Ishikawa (cell line): ENCODE measurements around the gene OR5K4.

Source experiments
- CEBPB ChIP-seq: IDR thresholded peaks from 2 replicates; pipeline ENCODE4 v1.6.1; 2012
- CREB1 ChIP-seq: IDR thresholded peaks from 2 replicates; pipeline ENCODE4 v1.6.1; 2012; ENCODE audit warnings: low read depth
- EGR1 ChIP-seq: IDR thresholded peaks from 2 replicates; pipeline ENCODE4 v1.6.1; 2012
- EP300 ChIP-seq: IDR thresholded peaks from 2 replicates; pipeline ENCODE4 v1.6.1; 2012; ENCODE audit warnings: borderline replicate concordance
- FOXM1 ChIP-seq: IDR thresholded peaks from 2 replicates; pipeline ENCODE4 v1.6.1; 2012; ENCODE audit warnings: low read depth, borderline replicate concordance
- RAD21 ChIP-seq: IDR thresholded peaks from 2 replicates; pipeline ENCODE4 v1.6.1; 2012; ENCODE audit warnings: low read depth
- REST ChIP-seq: IDR thresholded peaks from 2 replicates; pipeline ENCODE4 v1.6.1; 2012; ENCODE audit warnings: low read depth, mild to moderate bottlenecking
- TAF1 ChIP-seq: IDR thresholded peaks from 2 replicates; pipeline ENCODE4 v1.6.1; 2012; ENCODE audit warnings: low read depth, mild to moderate bottlenecking
- TEAD4 ChIP-seq: IDR thresholded peaks from 2 replicates; pipeline ENCODE4 v1.6.1; 2012
- USF1 ChIP-seq: IDR thresholded peaks from 2 replicates; pipeline ENCODE4 v1.6.1; 2012
- YY1 ChIP-seq: IDR thresholded peaks from 2 replicates; pipeline ENCODE4 v1.6.1; 2012; ENCODE audit warnings: low read depth
- TF ChIP-seq, protein P1 (sequence below): IDR thresholded peaks from 2 replicates; pipeline ENCODE4 v1.6.1; 2012

GRCh38 chr3:98359250-98359649 lies 5.6 kb downstream of the OR5K4 start:
- TF ChIP-seq CREB1 (no peak), EP300 (no peak), RAD21 (no peak), TEAD4 (no peak), TAF1 (no peak), FOXM1 (no peak), REST (no peak), YY1 (no peak), EGR1 (no peak), USF1 (no peak), CEBPB (no peak)
- TF ChIP-seq, protein P1, sequence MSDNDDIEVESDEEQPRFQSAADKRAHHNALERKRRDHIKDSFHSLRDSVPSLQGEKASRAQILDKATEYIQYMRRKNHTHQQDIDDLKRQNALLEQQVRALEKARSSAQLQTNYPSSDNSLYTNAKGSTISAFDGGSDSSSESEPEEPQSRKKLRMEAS, result no peak
